MG63 (cell line): ENCODE measurements around the gene CBFA2T3. TPM values are rescaled to one million over a fixed set of nuclear protein-coding genes. Genes with fewer than 3 reads are reported as not detected.
"Not testable (repeated sequence)": the region's sequence is repeated elsewhere in the genome, so short reads cannot be mapped to it uniquely, and the experiment has no call there.

Experiments
- DNase-seq: peaks from one replicate; pipeline ENCODE4 v3.0.0-alpha.2; 2020
- H3K27me3 ChIP-seq: fragments of 250-450 bp; sonication (Bioruptor Pico); 2 replicates; pipeline ENCODE4 v1.5.1; 2020; ENCODE audit warnings: mild to moderate bottlenecking, moderate library complexity
- H3K36me3 ChIP-seq: fragments of 250-450 bp; sonication (Bioruptor Pico); 2 replicates; pipeline ENCODE4 v1.5.1; 2020; ENCODE audit warnings: mild to moderate bottlenecking, moderate library complexity
- H3K4me3 ChIP-seq: fragments of 250-450 bp; sonication (Bioruptor Pico); 2 replicates; pipeline ENCODE4 v1.5.1; 2020; ENCODE audit warnings: mild to moderate bottlenecking, moderate library complexity
- H3K9me3 ChIP-seq: fragments of 250-450 bp; sonication (Bioruptor Pico); 2 replicates; pipeline ENCODE4 v1.5.1; 2020; ENCODE audit warnings: mild to moderate bottlenecking, moderate library complexity
- total RNA-seq: library from RNA; depleted of rRNA; stranded (reverse); fragments of >200 nt; shearing (Covaris generic); gene quantifications from 2 replicates; pipeline ENCODE4 v1.2.3, GENCODE V29; 2014; ENCODE audit warnings: low replicate concordance; rRNA removed

CBFA2T3 gene
- not detected in 2 replicates for total RNA-seq

GRCh38 chr16:88977018-88977811, at the start of gene CBFA2T3:
TSS of gene CBFA2T3 (minus strand) at chr16:88977207. CDS start at chr16:88976807, 400 bp downstream.
- DNase-seq: no peak
- Histone ChIP-seq H3K4me3 (no peak within 1 kb of the TSS), H3K27me3 (no peaks in the 10 kb centered on the region), H3K36me3 (no peaks in the 10 kb centered on the region), H3K9me3 (no peaks in the 10 kb centered on the region)

GRCh38 chr16:89026121-89026612, 49.2 kb upstream of the CBFA2T3 start:
- Histone ChIP-seq H3K36me3 (no peaks in the 10 kb centered on the region), H3K27me3 (no peaks in the 10 kb centered on the region; the same call in 1 of the 2 replicates), H3K4me3 (no peak overlapping the region), H3K9me3 (no peaks in the 10 kb centered on the region)
- no peak for DNase-seq

GRCh38 chr16:89025636-89026035, 48.6 kb upstream of the CBFA2T3 start:
- Histone ChIP-seq H3K27me3 (no peaks in the 10 kb centered on the region; the same call in 1 of the 2 replicates), H3K9me3 (no peaks in the 10 kb centered on the region), H3K4me3 (no peak overlapping the region), H3K36me3 (no peaks in the 10 kb centered on the region)
- no peak for DNase-seq

- Histone ChIP-seq H3K27me3 (no peaks in the 10 kb centered on the region; the same call in 1 of the 2 replicates), H3K36me3 (no peaks in the 10 kb centered on the region), H3K9me3 (no peaks in the 10 kb centered on the region), H3K4me3 (no peak overlapping the region)
- DNase-seq: no peak
Observed at GRCh38 chr16:89024546-89025060, 47.6 kb upstream of the CBFA2T3 start.

GRCh38 chr16:89023621-89024511, 46.9 kb upstream of the CBFA2T3 start:
- Histone ChIP-seq H3K27me3 (no peaks in the 10 kb centered on the region; the same call in 1 of the 2 replicates), H3K4me3 (no peak overlapping the region), H3K36me3 (no peaks in the 10 kb centered on the region), H3K9me3 (no peaks in the 10 kb centered on the region)
- no peak for DNase-seq

GRCh38 chr16:89023151-89023551, 46.1 kb upstream of the CBFA2T3 start:
- no peaks in the 10 kb centered on the region for H3K9me3 ChIP-seq
- H3K36me3 ChIP-seq: no peaks in the 10 kb centered on the region
- H3K27me3 ChIP-seq: no peaks in the 10 kb centered on the region; the same call in 1 of the 2 replicates
- H3K4me3 ChIP-seq: no peak overlapping the region
- DNase-seq: no peak

- Histone ChIP-seq H3K36me3 (no peaks in the 10 kb centered on the region), H3K4me3 (no peak overlapping the region), H3K27me3 (no peaks in the 10 kb centered on the region; the same call in 1 of the 2 replicates), H3K9me3 (no peaks in the 10 kb centered on the region)
- DNase-seq: no peak
Observed at GRCh38 chr16:89022051-89022836, 45.2 kb upstream of the CBFA2T3 start.

GRCh38 chr16:89020925-89021595, 44.1 kb upstream of the CBFA2T3 start:
- Histone ChIP-seq H3K36me3 (no peaks in the 10 kb centered on the region), H3K9me3 (no peaks in the 10 kb centered on the region), H3K27me3 (no peaks in the 10 kb centered on the region; the same call in 1 of the 2 replicates), H3K4me3 (no peak overlapping the region)
- no peak for DNase-seq

- no peak for DNase-seq
Observed at GRCh38 chr16:89020068-89020924, 43.3 kb upstream of the CBFA2T3 start.

GRCh38 chr16:89019511-89019910, 42.5 kb upstream of the CBFA2T3 start:
- no peaks in the 10 kb centered on the region for H3K9me3 ChIP-seq
- no peaks in the 10 kb centered on the region; the same call in 1 of the 2 replicates for H3K27me3 ChIP-seq
- H3K4me3 ChIP-seq: no peak overlapping the region
- no peak for DNase-seq
- no peaks in the 10 kb centered on the region for H3K36me3 ChIP-seq

More at GRCh38 chr16:89020068-89020924, 43.3 kb upstream of the CBFA2T3 start:
- no peaks in the 10 kb centered on the region; the same call in 1 of the 2 replicates for H3K27me3 ChIP-seq
- H3K9me3 ChIP-seq: no peaks in the 10 kb centered on the region
- no peak overlapping the region for H3K4me3 ChIP-seq
- H3K36me3 ChIP-seq: no peaks in the 10 kb centered on the region

GRCh38 chr16:89018282-89019158, 41.5 kb upstream of the CBFA2T3 start:
- peak overlapping the region; percentile 22 for H3K4me3 ChIP-seq
- DNase-seq: peak; percentile 17
- H3K36me3 ChIP-seq: no peaks in the 10 kb centered on the region
- no peaks in the 10 kb centered on the region; the same call in 1 of the 2 replicates for H3K27me3 ChIP-seq
- no peaks in the 10 kb centered on the region for H3K9me3 ChIP-seq

GRCh38 chr16:89017543-89018281, 40.7 kb upstream of the CBFA2T3 start:
- Histone ChIP-seq H3K36me3 (no peaks in the 10 kb centered on the region), H3K9me3 (no peaks in the 10 kb centered on the region), H3K27me3 (no peaks in the 10 kb centered on the region; the same call in 1 of the 2 replicates), H3K4me3 (no peak overlapping the region)
- DNase-seq: no peak

- not testable (repeated sequence) for H3K27me3 ChIP-seq, H3K36me3 ChIP-seq, H3K4me3 ChIP-seq, H3K9me3 ChIP-seq, DNase-seq
Observed at GRCh38 chr16:89016561-89016960, 39.6 kb upstream of the CBFA2T3 start.
